ENCODE results near the gene YIPF3. TPM values are rescaled to one million over a fixed set of nuclear protein-coding genes. Genes with fewer than 3 reads are reported as not detected.
A peak's percentile ranks its signal among the peaks of the same experiment; 100 is the strongest.

YIPF3 gene
- total RNA-seq, 1 experiment from 2014 or later: 89.7 TPM

DNA sequence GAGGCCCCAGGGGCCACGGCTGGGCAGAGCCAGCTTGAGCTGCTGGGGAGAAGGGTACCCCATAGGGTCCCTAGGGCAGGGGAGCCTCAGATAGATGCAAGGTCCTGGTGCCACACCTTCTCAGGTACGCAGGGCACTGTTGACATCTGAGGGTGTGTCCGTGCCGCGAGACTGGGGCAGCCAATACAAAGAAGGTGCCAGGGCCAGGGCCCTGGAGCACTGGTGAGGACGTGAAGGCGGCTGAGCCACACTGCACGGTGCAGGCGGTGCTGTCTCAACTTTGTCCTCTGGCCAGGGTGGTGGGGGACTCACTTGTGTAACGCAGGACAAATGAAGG is 5.9 kb downstream of the YIPF3 start:
- Histone ChIP-seq H3F3A (ENCODE audit: low read length, unreplicated experiment) (peaks cover 5% of the 10 kb centered on the region), H3K4me2 (ENCODE audit: low read length) (peak overlapping the region; percentile 82), H3K4me3 (ENCODE audit: low read length) (peak overlapping the region; percentile 78; the same call in 1 of the 2 replicates), H4K20me1 (ENCODE audit: low read length) (no peaks in the 10 kb centered on the region; the same call in 1 of the 2 replicates), H3K27me3 (ENCODE audit: low read length) (no peaks in the 10 kb centered on the region), H3K9ac (ENCODE audit: low read length) (peak overlapping the region; percentile 36; the same call in 1 of the 2 replicates), H3K9me2 (replicated peaks; ENCODE audit: low read length) (no peaks in the 10 kb centered on the region), H2AFZ (ENCODE audit: low read length) (peak overlapping the region; percentile 85; the same call in 1 of the 2 replicates), H3K27ac (ENCODE audit: low read length) (no peak overlapping the region), H3K9me3 (ENCODE audit: low read length) (no peaks in the 10 kb centered on the region), H3K79me2 (ENCODE audit: low read length) (peaks cover 15% of the 10 kb centered on the region), H3K4me1 (ENCODE audit: insufficient read depth, low read length) (peaks cover 16% of the 10 kb centered on the region), H3K36me3 (ENCODE audit: low read depth, low read length) (peaks cover 9% of the 10 kb centered on the region; the same call in 1 of the 2 replicates)
- ATAC-seq (no peak), DNase-seq (no peak)
- no peak for TF ChIP-seq EZH2phosphoT487 (IDR thresholded peaks at IDR 0.05; ENCODE audit: borderline replicate concordance, low read length)
- TF ChIP-seq EZH2 (IDR thresholded peaks at IDR 0.05; ENCODE audit: low read length, unreplicated experiment): no peak
- TF ChIP-seq CTCF (conservative IDR thresholded peaks at IDR 0.05; ENCODE audit: low read depth, low read length): no peak
- ChIA-PET CTCF (interaction anchor here (1.3 kb wide), 1 partner anchor 54 kb away, joined by 3 read pairs; no protein-coding TSS in a partner anchor), POLR2A (ENCODE audit: unreplicated experiment) (no interaction called here)
- intact Hi-C loops (cut with micrococcal nuclease): no loop called here
- BruUV-seq (replicated peaks): no TSS peak

- peak within 1 kb of the TSS; percentile 78 for H3K4me3 ChIP-seq (ENCODE audit: low read length)
- peaks cover 11% of the 10 kb centered on the region for H3K4me1 ChIP-seq (ENCODE audit: insufficient read depth, low read length)
- no peaks in the 10 kb centered on the region for H3K9me3 ChIP-seq (ENCODE audit: low read length)
- ATAC-seq: peak; percentile 84
- TF ChIP-seq EZH2phosphoT487 (IDR thresholded peaks at IDR 0.05; ENCODE audit: borderline replicate concordance, low read length) (no peak), EZH2 (IDR thresholded peaks at IDR 0.05; ENCODE audit: low read length, unreplicated experiment) (no peak)
- H3K36me3 ChIP-seq (ENCODE audit: low read depth, low read length): peaks cover 9% of the 10 kb centered on the region; the same call in 1 of the 2 replicates
- intact Hi-C loops (cut with micrococcal nuclease): loop anchor here (5.0 to 10.0 kb wide), 2 partner anchors 145 to 248 kb away; partner anchors contain the start of gene ZNF318
- H2AFZ ChIP-seq (ENCODE audit: low read length): peak within 1 kb of the TSS; percentile 85
- peak; percentile 79 for DNase-seq
- H3F3A ChIP-seq (ENCODE audit: low read length, unreplicated experiment): peaks cover 5% of the 10 kb centered on the region
- H4K20me1 ChIP-seq (ENCODE audit: low read length): no peaks in the 10 kb centered on the region; the same call in 1 of the 2 replicates
- no peaks in the 10 kb centered on the region for H3K9me2 ChIP-seq (replicated peaks; ENCODE audit: low read length)
- ChIA-PET POLR2A (ENCODE audit: unreplicated experiment) (interaction anchor here (0.5 to 0.6 kb wide), 3 partner anchors 38 to 202 kb away, joined by 3 to 16 read pairs (median 4); partner anchors contain the start of gene CRIP3), CTCF (interaction anchor here (1.3 kb wide), 1 partner anchor 54 kb away, joined by 3 read pairs; no protein-coding TSS in a partner anchor)
- no TSS peak for BruUV-seq (replicated peaks)
- no peaks in the 10 kb centered on the region for H3K27me3 ChIP-seq (ENCODE audit: low read length)
- peak within 1 kb of the TSS; percentile 36 for H3K9ac ChIP-seq (ENCODE audit: low read length)
- H3K27ac ChIP-seq (ENCODE audit: low read length): no peak within 1 kb of the TSS
- peaks cover 9% of the 10 kb centered on the region for H3K79me2 ChIP-seq (ENCODE audit: low read length)
- peak within 1 kb of the TSS; percentile 82 for H3K4me2 ChIP-seq (ENCODE audit: low read length)
These were observed 6.5 kb downstream of the YIPF3 start, which contains the start of gene LRRC73 for GRCh38 chr6:43509984-43510826. LRRC73 (minus strand) TSS chr6:43510346; CDS start chr6:43509785, 561 bp downstream.

Data from PC-3 (cell line).